Pulmonary artery endothelial cell (primary cell): ENCODE data around the gene FCRLA. TPM values are rescaled to one million over a fixed set of nuclear protein-coding genes. Genes with fewer than 3 reads are reported as not detected.

Source experiments
- DNase-seq: peaks from one replicate; pipeline ENCODE4 v3.0.0-alpha.2; 2011; ENCODE audit warnings: low read depth, low spot score
- total RNA-seq: library from RNA; depleted of rRNA; stranded (reverse); fragments of >200 nt; gene quantifications from 2 replicates; pipeline ENCODE4 v1.2.3, GENCODE V29; 2014

The FCRLA gene
- total RNA-seq, 1 donor from 2014 or later = not detected

DNA sequence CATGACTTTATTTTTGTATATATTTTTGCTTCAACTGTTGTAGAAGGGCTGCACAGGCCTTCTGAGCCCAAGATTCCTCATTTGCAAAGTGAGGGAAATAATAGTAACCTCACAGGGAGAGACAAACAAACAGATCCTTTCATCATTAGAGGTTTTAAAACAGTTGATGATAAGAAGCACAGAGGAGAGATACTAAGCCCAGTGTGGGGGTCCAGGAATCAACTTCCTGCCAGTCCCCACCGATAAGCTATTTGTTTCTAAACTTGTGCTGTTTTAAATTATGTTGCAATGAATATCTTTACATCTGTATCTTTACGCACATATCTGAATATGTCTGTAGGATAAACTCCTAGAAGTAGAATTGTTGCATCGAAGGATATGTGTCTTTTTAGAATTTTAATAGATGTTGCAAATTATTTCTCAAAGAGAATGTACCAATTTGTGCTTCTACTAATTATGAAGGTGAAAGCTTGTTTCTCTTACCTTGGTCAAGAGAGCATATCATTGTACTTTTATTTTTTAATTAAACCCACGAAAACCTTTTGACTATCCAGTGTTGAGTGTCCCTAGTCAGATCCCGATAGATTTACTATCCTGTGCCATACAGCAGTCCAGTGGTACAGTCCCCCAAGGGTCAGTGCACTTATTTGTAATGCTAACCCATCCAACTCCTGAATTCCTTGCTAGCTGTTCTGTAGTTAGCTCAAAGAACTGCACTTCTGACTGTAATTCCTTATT lies 25.1 kb downstream of the FCRLA start:
- no peak for DNase-seq

DNA sequence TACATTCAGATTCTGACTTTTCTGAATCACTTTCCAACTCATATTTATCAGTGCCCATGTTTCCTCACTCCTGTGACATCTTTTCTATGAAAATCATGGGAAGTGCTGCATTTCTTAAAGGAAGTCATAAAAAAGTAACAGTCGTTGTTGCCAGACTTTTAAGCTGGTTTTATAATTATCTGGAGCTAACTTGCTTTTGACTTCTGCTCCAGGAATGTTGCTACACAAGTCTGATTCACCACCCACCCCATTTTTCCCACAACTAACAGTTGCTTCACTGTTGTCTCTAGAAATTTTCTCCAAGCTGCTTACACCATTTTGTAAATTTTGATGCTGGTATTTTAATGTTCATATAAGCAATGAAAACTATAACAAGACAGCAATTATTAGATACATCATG lies 26.5 kb downstream of the FCRLA start:
- no peak for DNase-seq

DNA sequence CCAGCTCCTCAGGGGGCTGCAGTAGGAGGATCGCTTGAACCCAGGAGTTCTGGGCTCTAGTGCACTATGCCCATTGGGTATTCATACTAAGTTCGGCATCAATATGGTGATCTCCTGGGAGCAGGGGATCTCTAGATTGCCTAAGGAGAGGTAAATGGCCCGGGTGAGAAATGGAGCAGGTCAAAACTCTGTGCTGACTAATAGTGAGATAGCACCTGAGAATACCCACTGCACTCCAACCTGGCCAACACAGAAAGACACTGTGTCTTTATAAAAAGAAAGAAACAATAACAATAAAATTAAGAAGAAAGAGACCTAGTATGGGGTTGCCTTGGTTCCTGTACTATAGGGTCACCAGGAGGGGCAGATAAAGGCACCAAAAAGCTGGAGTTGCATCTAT lies 28.8 kb downstream of the FCRLA start:
- DNase-seq = no peak

DNA sequence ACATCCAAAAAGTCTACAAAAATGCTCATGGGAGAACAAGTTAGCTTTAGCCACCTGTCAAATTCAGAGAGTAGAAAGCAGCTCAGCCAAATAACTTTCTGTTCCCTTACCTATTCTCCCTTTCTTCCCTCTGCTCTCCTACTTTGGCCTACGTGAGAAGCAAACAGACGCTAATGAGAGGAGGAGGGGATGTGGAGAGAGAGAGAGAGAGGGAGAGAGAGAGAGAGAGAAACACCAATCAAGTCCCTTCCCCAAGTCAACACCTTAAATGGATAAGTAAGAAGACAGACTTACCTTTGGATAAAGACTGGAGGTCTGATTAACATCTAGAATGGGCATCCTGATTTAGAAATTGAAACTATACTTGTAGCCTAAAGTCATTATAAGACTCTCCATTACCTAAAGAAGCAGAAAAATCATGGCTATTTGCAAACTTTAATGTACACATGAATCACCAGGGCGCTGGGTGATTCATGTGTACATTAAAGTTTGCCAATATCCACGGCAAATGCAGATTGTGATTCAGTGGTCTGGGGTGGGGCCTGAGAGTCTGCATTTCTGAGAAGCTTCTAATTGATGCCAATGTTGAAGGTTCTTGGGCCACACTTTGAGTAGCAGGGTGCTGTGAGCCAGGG lies 29.4 kb downstream of the FCRLA start:
- no peak for DNase-seq

DNA sequence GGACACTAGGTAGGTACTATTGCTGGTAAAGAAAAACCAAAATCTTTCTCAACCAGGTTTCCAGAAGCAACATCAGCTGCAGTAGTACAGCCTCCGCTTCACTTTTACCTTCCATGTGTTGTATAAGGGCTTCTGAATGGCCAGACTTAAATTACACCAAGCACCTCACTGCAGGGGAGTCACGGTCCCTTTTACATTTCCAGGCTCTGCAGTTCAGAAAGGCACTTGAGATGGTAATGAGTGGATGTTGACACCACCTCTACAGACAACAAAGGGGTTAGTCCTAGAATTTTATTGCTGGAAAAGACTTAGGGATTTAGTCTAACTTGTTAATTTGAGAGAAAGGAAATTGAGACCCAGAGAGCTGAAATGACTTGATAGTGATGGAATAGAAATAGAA lies 30.6 kb downstream of the FCRLA start:
- DNase-seq = no peak

DNA sequence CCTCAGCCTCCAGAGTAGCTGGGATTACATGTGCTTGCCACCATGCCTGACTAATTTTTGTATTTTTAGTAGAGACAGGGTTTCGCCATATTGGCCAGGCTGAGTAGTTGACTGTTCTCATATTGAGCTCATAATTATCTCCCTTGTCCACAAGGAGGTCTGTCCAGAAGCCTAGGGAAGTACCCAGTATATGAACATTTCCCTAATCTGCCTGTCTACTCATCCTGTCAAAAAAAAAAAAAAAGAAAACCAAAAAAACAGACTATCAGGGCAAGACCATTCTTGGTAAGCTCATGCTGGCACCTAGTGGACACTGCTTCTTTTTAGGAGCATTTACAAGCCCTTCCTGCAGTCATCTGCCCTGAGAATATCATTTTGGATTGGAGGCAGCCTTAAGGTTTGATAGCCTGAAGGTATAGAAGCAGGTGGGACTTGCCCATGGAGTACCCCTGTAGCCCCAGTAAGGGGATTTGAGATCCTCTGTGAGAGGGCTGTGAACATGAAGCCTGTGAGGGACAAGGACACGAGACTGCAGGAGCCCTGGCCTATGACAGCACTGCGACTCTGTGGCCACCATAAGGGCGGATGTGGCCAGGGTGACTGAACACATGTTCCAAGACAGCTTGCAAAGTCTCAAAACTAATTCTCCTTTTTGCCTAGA lies 31.7 kb downstream of the FCRLA start:
- DNase-seq = no peak

DNA sequence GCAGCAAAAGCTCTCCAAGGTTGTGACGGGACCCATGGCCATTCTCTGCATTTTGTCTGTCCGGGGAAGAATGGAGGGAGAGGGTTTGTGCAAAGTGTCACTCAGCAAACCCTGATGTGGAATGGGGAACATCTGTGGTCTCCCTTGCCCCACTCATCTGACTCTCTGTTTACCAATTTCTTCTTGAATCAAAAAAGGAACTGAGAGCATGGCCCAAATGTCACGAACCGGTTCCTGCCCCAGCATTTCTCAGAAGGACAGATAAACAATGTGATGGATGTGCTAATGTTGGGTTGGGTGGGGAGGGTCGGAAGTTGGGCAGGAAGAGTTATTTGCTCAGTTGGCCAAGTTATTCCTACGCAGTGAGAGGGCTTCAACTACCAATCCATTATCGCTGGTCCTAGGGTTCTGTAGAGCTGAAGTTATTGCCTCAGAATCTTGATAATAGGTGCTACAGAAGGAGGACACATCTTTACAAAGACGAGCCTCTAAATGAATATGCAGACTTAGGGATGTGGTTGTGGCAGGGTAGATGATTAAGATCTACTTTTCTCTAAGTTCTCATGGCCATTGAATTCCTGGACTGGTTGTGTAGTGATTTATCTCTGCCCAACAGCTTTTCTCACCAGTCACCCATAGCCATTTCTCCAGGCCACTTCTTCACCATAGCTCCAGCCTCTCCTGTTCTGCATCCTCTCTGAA lies 33.0 kb downstream of the FCRLA start:
- no peak for DNase-seq

DNA sequence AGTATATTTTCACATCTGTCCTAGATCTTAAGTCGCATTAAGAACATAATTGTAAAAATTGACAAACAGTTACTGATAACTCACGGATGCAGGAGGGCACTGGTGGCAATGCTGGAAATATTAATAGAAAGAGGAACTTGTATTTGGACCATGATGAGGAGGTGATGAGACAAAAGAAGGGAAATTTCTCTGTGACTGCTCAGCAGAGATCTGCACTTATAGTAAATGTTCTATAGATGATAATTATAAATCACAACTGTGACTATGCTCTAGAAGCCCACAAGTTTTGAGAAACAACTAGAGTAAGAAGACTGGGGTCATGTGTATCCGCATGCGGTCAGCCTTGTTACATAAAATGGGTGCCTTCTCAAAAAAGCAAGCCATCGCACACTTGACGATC lies 33.9 kb downstream of the FCRLA start:
- DNase-seq = no peak

DNA sequence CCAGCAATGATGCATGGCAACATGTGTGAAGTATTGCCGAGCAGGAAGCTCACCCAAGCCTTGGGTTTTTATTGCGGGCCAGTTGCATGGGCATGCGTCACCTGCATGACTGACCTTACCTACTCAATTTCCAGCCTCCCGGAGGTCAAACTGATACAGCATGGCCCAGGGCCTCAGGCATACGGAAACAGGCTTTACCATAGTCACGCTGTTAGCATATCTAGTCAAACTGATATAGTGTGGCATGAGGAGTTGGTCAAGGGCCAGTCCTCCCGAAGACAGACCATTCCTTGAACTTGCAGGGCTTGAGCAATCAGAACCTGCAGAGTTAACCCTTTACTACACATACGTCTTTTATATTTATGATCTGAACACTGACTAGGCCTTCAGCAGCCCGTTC lies 36.2 kb downstream of the FCRLA start:
- DNase-seq = no peak

DNA sequence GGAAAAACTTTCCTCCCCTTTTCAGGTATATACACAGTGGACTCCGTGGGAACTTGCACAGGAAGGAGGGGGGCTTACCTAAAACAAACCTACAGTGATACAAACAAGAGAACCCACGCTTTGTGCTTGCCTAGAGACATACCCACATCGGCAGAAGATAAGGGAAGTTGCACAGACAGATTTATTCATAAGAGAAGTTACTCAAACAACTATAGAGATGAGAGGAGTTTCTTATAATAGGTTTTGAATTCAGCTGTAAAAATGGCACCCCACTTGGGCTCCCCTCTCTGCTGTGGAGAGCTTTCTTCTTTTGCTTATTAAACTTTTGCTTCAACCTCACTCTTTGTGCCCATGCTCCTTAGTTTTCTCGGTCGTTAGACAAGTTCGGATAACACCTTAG lies 40.8 kb downstream of the FCRLA start:
- no peak for DNase-seq

DNA sequence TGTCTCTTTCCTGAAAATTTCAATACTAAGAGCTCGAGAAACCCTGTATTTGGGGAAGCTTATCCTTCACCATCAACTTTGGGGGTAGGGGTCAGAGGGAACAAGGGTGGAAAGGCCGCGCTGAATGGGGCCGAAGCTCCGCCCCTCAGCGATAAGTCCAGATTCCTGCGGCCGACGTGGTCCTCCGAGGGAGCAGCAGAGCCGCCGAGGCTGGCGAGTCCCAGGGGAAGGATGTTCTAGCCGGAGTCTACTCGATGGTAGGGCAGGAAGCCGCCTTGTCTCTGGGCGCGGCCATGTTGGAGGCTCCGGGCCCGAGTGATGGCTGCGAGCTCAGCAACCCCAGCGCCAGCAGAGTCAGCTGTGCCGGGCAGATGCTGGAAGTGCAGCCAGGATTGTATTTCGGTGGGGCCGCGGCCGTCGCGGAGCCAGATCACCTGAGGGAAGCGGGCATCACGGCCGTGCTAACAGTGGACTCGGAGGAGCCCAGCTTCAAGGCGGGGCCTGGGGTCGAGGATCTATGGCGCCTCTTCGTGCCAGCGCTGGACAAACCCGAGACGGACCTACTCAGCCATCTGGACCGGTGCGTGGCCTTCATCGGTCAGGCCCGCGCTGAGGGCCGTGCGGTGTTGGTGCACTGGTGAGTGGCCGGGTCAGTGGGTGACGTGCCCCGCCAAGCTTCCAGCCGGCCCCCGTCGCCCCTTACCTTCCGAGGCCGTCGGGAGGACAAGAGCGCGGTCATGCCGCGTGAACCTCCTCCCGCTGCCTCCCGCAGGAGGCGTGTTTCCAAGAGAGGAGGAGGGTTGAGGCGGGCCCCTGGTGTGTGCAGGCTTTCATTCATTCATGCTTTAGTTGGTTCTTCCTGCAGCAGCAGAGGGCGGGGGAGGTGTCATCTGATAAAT lies 42.7 kb downstream of the FCRLA start, which contains the start of gene DUSP12:
TSS of gene DUSP12 (plus strand) at position 278 of the 899 bp plus-strand sequence. CDS start at position 294, 16 bp downstream.
- DNase-seq = peak; percentile 78

DNA sequence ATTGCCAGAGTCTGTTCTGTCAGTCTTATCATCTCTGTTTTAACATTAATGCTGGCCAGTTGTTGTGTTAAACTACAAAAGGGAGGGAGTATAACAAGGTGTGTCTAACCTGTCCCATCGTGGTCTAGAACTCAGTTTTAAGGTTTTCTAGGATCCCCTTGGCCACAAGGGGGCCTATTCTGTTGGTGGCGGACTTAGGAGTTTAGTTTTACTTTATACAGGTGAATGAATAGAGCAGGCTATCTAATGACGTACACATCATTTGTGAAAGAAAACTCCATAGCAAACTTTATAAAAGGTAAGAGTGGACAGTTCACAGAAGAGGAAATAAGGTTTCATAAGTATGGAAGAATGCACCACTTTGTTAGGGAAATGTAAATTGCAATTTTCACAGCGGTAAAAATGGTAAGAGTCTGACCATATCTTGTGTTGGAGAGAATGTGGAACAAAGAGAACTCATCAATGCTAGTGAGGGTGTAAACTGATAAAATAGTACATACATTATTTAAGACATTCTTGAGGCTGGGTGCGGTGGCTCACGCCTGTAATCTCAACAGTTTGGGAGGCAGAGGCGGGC lies 56.6 kb downstream of the FCRLA start:
- DNase-seq = no peak

Other genes starting within 250 kb of the FCRLA start
- not detected in 2 replicates for gene FCGR2A, start 201.8 kb upstream of the FCRLA start, total RNA-seq
- 0.13 and 0.95 TPM in 2 replicates for gene HSPA6, start 182.7 kb upstream of the FCRLA start, total RNA-seq
- not detected in 2 replicates for gene FCGR3A, start 157.4 kb upstream of the FCRLA start, total RNA-seq
- gene FCGR3B, start 76.1 kb upstream of the FCRLA start, total RNA-seq = not detected in 2 replicates
- not detected in 2 replicates for gene FCGR2B, start 44.1 kb upstream of the FCRLA start, total RNA-seq
- 0.33 and 0.60 TPM in 2 replicates for gene FCRLB, start 14.3 kb downstream of the FCRLA start, total RNA-seq
- 38.8 and 39.5 TPM in 2 replicates for gene DUSP12, start 42.6 kb downstream of the FCRLA start, total RNA-seq
- 51.0 and 54.6 TPM in 2 replicates for gene ATF6, start 59.1 kb downstream of the FCRLA start, total RNA-seq